ENCODE data around the gene LCK. TPM values are rescaled to one million over a fixed set of nuclear protein-coding genes. Genes with fewer than 3 reads are reported as not detected.

Gene LCK
- 100 to 1,000 TPM; 289 to 292 TPM for total RNA-seq

GRCh38 chr1:32250893-32251716 lies at the start of gene LCK:
Gene LCK (plus strand): TSS chr1:32251265. CDS start chr1:32274330, 23,065 bp downstream.
- ATAC-seq (peak; percentile 40), DNase-seq (peak; percentile 91)
- Mint-ChIP-seq H3K4me3 (peak within 1 kb of the TSS; percentile 100), H3K36me3 (ENCODE audit: low read depth) (peaks cover 42% of the 10 kb centered on the region), H3K27me3 (no peaks in the 10 kb centered on the region), H3K27ac (peak within 1 kb of the TSS; percentile 99), H3K9me3 (no peaks in the 10 kb centered on the region), H3K4me1 (ENCODE audit: low read depth) (peaks cover 53% of the 10 kb centered on the region)
- POLR2A ChIA-PET, result interaction anchor here (0.6 to 9.1 kb wide), 29 partner anchors 10 to 837 kb away, joined by 3 to 93 read pairs (median 5); partner anchors contain the start of genes BSDC1, CCDC28B, HDAC1 and MARCKSL1
- intact Hi-C loops (cut with micrococcal nuclease), result no loop called here
- CTCF ChIA-PET, result interaction anchor here (0.6 to 7.4 kb wide), 12 partner anchors 8 to 121 kb away, joined by 3 to 56 read pairs (median 4); partner anchors contain the start of genes HDAC1 and MARCKSL1
- TF ChIP-seq CTCF (IDR thresholded peaks at IDR 0.05), result no peak

- no peak for DNase-seq
- Mint-ChIP-seq H3K27me3 (no peaks in the 10 kb centered on the region), H3K9me3 (no peaks in the 10 kb centered on the region), H3K4me3 (peak overlapping the region; percentile 90), H3K36me3 (ENCODE audit: low read depth) (peaks cover 18% of the 10 kb centered on the region), H3K27ac (no peak overlapping the region), H3K4me1 (ENCODE audit: low read depth) (peaks cover 30% of the 10 kb centered on the region)
- POLR2A ChIA-PET, result interaction anchor here (1.0 to 4.1 kb wide), 8 partner anchors 8 to 141 kb away, joined by 3 to 35 read pairs (median 6); partner anchors contain the start of gene LCK
- CTCF ChIA-PET, result interaction anchor here (1.2 to 8.1 kb wide), 3 partner anchors 11 to 43 kb away, joined by 6 to 44 read pairs (median 7); no protein-coding TSS in a partner anchor
- no peak for ATAC-seq
- no peak for TF ChIP-seq CTCF (IDR thresholded peaks at IDR 0.05)
- intact Hi-C loops (cut with micrococcal nuclease), result no loop called here
These were observed 46.1 kb upstream of the LCK start for GRCh38 chr1:32204943-32205361.

GRCh38 chr1:32205401-32206370 lies 45.4 kb upstream of the LCK start, which contains the start of gene IQCC:
Gene IQCC (plus strand): TSS chr1:32205671. CDS start chr1:32205682, 11 bp downstream.
- intact Hi-C loops (cut with micrococcal nuclease), result no loop called here
- peak within 1 kb of the TSS; percentile 86 for H3K27ac Mint-ChIP-seq
- DNase-seq (peak; percentile 91), ATAC-seq (peak; percentile 68)
- no peak for TF ChIP-seq CTCF (IDR thresholded peaks at IDR 0.05)
- POLR2A ChIA-PET, result interaction anchor here (0.7 to 4.1 kb wide), 10 partner anchors 9 to 140 kb away, joined by 3 to 35 read pairs (median 6); partner anchors contain the start of gene LCK
- CTCF ChIA-PET, result interaction anchor here (1.2 to 8.1 kb wide), 3 partner anchors 10 to 43 kb away, joined by 6 to 44 read pairs (median 7); no protein-coding TSS in a partner anchor
- peaks cover 18% of the 10 kb centered on the region for H3K36me3 Mint-ChIP-seq (ENCODE audit: low read depth)
- peaks cover 26% of the 10 kb centered on the region for H3K4me1 Mint-ChIP-seq (ENCODE audit: low read depth)
- H3K27me3 Mint-ChIP-seq, result no peaks in the 10 kb centered on the region
- peak within 1 kb of the TSS; percentile 90 for H3K4me3 Mint-ChIP-seq
- no peaks in the 10 kb centered on the region for H3K9me3 Mint-ChIP-seq

- POLR2A ChIA-PET, result interaction anchor here (4.1 kb wide), 1 partner anchor 12 kb away, joined by 35 read pairs; no protein-coding TSS in a partner anchor
- Mint-ChIP-seq H3K27ac (no peak overlapping the region), H3K4me3 (no peak overlapping the region), H3K36me3 (ENCODE audit: low read depth) (peaks cover 18% of the 10 kb centered on the region), H3K27me3 (no peaks in the 10 kb centered on the region), H3K4me1 (ENCODE audit: low read depth) (peaks cover 15% of the 10 kb centered on the region), H3K9me3 (no peaks in the 10 kb centered on the region)
- TF ChIP-seq CTCF (IDR thresholded peaks at IDR 0.05), result no peak
- CTCF ChIA-PET, result interaction anchor here (1.1 to 1.9 kb wide), 2 partner anchors 40 to 205 kb away, joined by 3 to 4 read pairs; no protein-coding TSS in a partner anchor
- intact Hi-C loops (cut with micrococcal nuclease), result no loop called here
- ATAC-seq (no peak), DNase-seq (no peak)
These were observed 42.6 kb upstream of the LCK start for GRCh38 chr1:32208469-32208868.
